HG03280 (cell line): Measurements from ENCODE around the gene UNC45A.
"Not testable (repeated sequence)": the region's sequence is repeated elsewhere in the genome, so short reads cannot be mapped to it uniquely, and the experiment has no call there.

Experiments used
- ATAC-seq: cut with Tn5 transposase; IDR thresholded peaks from one replicate; pipeline ENCODE4 v1.9.1; 2021; ENCODE audit warnings: mild to moderate bottlenecking, moderate library complexity; ENCODE audit not compliant: unreplicated experiment

UNC45A gene, protein sequence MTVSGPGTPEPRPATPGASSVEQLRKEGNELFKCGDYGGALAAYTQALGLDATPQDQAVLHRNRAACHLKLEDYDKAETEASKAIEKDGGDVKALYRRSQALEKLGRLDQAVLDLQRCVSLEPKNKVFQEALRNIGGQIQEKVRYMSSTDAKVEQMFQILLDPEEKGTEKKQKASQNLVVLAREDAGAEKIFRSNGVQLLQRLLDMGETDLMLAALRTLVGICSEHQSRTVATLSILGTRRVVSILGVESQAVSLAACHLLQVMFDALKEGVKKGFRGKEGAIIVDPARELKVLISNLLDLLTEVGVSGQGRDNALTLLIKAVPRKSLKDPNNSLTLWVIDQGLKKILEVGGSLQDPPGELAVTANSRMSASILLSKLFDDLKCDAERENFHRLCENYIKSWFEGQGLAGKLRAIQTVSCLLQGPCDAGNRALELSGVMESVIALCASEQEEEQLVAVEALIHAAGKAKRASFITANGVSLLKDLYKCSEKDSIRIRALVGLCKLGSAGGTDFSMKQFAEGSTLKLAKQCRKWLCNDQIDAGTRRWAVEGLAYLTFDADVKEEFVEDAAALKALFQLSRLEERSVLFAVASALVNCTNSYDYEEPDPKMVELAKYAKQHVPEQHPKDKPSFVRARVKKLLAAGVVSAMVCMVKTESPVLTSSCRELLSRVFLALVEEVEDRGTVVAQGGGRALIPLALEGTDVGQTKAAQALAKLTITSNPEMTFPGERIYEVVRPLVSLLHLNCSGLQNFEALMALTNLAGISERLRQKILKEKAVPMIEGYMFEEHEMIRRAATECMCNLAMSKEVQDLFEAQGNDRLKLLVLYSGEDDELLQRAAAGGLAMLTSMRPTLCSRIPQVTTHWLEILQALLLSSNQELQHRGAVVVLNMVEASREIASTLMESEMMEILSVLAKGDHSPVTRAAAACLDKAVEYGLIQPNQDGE

DNA sequence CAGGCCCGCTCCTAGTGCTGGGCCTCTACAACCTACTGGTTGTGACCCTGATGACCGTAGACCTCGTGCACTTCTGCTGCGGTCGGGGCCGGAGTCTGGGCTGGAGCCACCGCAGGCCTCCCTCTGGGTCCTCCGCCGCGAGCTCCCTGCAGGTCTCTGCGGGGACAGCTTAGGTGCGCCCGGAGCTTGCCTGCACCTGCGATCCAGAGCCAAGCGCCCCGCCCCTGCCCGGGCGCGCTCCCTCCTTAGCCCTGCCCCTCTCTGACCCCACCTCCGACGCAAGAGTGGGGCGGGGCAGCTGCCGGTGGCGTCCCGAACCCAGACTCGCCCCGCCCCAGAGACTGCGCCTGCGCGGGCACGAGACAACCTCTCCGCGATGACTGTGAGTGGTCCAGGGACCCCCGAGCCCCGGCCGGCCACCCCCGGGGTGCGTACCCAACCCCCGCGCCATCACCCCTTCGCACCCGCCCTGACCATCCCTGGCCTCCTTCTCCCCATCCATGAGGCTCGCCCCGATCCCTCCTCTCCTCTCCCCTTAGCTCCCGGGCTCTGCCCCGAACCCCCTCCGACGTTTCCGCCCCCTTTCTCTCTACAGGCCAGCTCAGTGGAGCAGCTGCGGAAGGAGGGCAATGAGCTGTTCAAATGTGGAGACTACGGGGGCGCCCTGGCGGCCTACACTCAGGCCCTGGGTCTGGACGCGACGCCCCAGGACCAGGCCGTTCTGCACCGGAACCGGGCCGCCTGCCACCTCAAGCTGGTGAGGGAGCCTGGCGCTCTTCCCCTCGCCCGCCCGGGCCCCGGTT, at the start of gene UNC45A:
Gene UNC45A (plus strand): TSS at position 337 of the 803 bp plus-strand sequence. CDS start 40 bp downstream, at position 377.
- peak; percentile 66 for ATAC-seq

DNA sequence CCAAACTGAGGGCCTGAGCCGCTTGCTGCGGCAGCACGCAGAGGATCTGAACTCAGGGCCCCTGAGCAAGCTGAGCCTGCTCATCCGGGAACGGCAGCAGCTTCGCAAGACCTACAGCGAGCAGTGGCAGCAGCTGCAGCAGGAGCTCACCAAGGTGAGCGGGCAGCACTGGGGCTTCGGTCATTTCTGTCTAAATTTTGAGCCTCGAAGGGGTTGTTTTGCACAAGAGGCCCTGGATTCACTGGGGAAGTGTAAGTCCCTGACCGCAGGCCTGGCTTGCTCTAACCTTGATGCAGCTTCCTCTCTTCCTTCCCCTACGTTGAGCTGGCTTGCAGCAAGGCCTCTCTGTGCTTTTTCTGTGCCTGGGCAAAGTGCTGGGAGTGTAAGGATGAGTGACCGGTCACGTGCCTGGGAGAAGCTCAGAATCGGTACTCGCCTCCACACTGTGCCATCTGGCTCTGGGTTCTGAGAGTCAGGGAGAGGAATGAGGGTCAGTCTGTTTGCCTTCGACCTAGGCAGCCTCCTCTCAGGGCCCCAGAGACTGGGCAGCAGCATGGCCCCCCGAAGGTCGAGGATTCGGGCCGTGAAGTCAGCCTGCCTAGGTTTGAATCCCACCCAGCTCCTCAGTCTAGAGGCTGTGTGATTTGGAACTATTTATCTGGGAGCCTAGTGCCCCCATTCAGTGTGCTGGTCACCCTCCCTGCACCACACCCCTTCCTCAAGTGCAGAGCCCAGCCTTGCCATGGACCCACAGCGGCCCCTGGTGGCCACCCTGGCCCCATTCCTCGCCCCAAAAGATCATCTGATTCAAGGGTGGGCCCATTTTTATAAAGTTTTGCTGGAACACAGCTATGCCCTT, 49.4 kb upstream of the UNC45A start:
- ATAC-seq: peak; percentile 51

DNA sequence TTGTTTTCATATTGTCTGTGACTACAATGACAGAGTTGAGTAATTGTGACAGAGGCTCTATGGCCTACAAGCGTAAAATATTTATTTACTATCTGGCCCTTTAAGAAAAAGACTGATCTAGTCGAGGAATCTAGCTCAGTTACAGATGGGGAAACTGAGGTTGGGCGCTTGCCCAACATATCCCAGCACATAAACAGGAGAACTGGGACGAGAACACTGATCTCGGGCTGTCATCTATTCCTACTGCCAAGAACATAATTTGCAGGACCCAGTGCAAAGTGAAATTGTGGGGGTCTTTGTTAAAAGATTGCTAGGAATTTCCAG, 48.8 kb upstream of the UNC45A start:
- ATAC-seq: no peak

DNA sequence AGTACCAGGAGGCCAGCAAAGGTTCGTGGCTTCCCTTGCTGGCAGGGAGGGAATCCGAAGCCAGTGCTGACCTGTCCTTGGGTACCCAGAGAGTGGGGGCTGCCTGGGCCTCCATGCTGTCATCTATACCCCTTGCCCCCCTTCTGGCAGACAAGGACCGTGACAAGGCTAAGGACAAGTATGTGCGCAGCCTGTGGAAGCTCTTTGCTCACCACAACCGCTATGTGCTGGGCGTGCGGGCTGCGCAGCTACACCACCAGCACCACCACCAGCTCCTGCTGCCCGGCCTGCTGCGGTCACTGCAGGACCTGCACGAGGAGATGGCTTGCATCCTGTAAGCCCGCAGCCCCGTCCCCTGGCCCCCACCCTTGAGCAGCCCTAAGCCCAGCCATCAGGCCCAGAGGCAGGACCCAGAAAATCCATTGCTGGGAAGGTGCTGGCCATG, 48.0 kb upstream of the UNC45A start:
- ATAC-seq: no peak

DNA sequence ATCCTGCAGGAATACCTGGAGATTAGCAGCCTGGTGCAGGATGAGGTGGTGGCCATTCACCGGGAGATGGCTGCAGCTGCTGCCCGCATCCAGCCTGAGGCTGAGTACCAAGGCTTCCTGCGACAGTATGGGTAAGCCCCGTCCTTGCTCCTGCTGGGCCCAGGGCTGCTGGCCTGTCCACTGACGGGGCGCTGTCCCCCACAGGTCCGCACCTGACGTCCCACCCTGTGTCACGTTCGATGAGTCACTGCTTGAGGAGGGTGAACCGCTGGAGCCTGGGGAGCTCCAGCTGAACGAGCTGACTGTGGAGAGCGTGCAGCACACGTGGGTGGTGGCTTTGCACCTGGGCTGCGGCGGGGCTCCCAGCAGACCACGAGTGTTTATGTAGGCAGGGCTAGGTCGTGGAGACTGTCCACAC, 45.8 kb upstream of the UNC45A start:
- no peak for ATAC-seq

DNA sequence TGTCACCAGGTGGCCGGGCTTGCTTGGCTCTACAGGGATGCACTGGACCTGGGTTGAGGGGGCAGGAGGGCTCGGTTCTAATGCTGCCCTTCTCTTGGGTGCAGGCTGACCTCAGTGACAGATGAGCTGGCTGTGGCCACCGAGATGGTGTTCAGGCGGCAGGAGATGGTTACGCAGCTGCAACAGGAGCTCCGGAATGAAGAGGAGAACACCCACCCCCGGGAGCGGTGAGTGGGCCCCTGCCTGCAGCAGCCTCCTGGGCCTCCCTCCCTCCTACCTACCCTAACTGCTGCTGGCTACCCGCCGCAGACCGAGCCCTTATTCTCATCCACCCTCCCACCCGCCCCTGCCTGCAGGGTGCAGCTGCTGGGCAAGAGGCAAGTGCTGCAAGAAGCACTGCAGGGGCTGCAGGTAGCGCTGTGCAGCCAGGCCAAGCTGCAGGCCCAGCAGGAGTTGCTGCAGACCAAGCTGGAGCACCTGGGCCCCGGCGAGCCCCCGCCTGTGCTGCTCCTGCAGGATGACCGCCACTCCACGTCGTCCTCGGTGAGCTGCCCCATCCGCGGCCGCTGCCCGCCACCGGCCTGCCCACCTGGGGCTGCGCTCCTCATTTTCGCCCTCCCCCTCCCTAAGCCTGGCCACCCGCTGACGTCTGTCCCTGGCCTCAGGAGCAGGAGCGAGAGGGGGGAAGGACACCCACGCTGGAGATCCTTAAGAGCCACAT, 45.2 kb upstream of the UNC45A start:
- no peak for ATAC-seq

DNA sequence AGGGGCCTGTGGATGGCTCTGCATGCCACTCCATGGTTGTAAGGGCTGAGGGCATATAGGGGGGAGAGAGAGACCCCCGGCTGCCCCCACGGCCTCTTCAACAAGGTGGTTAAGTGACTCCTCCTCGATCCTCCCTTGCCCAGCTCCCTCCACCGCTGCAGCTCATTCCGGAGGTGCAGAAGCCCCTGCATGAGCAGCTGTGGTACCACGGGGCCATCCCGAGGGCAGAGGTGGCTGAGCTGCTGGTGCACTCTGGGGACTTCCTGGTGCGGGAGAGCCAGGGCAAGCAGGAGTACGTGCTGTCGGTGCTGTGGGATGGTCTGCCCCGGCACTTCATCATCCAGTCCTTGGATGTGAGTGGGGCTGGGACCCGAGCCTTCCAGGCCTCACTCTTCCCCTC, 44.2 kb upstream of the UNC45A start:
- ATAC-seq: no peak

DNA sequence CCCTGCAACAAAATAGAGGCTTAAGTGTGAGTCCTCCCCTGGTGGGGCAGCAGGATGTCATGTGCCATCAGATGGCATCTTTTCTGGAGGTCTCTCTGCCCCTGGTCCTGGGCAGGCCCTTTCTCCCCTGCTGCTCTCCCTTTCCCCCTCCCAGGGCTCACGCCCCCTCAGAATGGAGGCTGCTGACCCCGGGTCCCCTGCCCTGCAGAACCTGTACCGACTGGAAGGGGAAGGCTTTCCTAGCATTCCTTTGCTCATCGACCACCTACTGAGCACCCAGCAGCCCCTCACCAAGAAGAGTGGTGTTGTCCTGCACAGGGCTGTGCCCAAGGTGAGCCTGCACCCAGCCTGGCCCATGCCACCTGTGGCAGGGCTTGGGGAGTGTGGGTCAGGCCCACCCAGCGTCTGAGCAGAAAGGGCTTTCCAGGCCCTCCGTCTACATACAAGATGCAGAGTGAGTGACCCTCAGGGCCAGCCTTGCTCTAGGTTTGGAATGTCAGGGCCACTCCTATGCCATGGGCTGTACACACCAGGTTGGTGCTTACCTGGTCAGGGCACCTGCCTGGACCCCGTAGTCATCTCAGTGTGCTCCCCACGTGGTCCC, 43.6 kb upstream of the UNC45A start:
- ATAC-seq: no peak

DNA sequence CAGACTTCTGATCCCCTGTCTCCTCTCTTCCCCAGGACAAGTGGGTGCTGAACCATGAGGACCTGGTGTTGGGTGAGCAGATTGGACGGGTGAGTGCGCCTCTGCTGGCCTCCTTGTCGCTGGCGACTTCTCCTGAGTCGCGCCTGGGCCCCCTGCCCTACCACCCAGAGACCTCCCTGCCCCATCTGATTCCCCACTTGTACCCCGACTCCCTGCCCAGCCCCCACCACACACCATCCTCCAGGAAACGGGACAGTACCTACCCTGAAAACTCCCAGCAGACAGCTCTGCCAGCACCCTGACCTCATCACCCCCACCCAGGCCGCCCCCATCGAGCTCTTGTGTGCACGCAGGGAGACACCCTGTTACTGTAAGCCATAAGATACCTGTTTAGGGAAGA, 43.1 kb upstream of the UNC45A start:
- no peak for ATAC-seq

DNA sequence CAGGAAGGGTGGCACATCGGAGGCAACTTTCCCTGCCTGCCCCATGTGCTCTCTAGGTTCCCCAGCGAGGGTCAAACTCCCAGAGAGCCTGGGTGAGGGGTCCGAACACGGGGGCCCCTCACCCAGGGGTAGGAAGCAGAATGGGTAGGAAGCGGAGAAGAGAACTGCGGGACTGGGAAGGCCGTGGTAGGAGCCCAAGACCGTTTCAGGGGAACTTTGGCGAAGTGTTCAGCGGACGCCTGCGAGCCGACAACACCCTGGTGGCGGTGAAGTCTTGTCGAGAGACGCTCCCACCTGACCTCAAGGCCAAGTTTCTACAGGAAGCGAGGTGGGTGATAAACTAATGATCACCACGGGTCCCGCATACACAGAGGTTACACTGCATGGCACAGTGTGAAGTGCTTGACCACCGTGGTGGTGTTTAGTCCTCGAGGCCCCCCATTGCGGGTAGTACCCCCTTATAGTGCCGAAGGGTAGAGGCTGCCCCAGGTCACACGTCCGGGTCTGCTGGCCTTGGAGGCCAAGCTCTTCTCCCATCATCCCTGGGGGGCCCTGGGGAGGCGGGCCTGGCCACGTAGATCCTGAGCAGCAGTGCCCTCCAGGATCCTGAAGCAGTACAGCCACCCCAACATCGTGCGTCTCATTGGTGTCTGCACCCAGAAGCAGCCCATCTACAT, 42.4 kb upstream of the UNC45A start:
- no peak for ATAC-seq

DNA sequence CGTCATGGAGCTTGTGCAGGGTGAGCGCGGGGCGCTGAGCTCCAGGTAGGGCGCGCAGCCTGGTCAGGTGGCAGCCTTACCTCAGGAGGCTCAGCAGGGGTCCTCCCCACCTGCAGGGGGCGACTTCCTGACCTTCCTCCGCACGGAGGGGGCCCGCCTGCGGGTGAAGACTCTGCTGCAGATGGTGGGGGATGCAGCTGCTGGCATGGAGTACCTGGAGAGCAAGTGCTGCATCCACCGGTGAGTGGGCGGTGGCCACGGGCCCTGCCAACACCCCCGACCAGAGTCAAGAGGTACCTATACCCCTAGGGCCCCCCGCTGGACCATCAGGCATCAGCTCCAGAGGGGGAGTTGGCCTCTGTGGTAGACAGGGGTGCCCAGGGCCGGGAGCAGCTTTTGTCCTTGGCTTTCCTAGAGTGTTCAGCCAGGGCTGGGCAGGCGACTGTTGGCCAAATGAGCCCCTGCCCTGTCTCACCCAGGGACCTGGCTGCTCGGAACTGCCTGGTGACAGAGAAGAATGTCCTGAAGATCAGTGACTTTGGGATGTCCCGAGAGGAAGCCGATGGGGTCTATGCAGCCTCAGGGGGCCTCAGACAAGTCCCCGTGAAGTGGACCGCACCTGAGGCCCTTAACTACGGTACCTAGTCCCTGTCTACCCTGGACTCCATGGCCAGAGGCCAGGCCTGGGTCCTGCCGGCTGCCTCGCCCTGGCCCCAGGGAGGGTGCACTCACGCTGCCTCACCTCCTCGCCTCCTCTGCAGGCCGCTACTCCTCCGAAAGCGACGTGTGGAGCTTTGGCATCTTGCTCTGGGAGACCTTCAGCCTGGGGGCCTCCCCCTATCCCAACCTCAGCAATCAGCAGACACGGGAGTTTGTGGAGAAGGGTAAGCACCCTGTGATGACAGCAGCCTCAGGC, 41.7 kb upstream of the UNC45A start:
- no peak for ATAC-seq

DNA sequence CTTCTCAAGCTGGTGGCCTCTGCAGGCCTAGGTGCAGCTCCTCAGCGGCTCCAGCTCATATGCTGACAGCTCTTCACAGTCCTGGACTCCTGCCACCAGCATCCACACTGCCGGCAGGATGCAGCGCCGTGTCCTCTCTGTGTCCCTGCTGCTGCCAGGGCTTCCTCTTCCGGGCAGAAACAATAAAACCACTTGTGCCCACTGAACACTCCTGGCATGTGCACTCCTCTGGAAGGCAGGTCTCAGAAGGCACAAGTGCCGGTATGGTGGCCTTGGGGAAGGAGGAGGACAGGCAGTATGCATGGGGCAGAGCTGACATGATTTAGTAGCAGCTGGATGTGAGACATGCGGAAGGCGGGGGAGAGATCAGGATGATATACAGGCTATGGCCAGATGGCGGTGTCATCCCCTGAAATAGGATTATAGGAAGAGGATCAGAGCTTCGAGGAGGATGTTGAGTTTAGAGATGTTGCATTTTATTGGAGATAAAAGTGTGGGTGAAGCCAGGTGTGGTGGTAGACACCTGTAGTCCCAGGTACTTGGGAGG, 39.4 kb upstream of the UNC45A start:
- no peak for ATAC-seq

DNA sequence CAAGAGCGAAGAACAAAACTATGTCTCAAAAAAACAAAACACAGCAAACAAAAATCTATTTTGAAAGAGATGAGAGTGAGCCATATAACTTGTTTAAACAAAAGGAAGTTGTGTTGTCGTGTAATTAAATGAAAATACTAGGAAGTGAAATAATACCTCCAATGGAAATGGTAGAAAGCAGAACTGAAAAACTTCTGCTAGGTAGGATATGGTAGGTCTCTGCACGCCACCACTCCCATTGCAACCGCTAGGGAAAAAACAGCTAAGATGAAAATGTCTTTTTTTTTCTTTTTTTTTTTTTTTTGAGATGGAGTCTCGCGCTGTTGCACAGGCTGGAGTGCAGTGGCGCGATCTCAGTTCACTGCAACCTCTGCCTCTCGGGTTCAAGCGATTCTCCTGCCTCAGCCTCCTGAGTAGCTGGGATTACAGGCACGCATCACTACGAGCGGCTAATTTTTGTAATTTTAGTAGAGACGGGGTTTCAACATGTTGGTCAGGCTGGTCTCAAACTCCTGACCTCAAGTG, 37.9 kb upstream of the UNC45A start:
- not testable (repeated sequence) for ATAC-seq

DNA sequence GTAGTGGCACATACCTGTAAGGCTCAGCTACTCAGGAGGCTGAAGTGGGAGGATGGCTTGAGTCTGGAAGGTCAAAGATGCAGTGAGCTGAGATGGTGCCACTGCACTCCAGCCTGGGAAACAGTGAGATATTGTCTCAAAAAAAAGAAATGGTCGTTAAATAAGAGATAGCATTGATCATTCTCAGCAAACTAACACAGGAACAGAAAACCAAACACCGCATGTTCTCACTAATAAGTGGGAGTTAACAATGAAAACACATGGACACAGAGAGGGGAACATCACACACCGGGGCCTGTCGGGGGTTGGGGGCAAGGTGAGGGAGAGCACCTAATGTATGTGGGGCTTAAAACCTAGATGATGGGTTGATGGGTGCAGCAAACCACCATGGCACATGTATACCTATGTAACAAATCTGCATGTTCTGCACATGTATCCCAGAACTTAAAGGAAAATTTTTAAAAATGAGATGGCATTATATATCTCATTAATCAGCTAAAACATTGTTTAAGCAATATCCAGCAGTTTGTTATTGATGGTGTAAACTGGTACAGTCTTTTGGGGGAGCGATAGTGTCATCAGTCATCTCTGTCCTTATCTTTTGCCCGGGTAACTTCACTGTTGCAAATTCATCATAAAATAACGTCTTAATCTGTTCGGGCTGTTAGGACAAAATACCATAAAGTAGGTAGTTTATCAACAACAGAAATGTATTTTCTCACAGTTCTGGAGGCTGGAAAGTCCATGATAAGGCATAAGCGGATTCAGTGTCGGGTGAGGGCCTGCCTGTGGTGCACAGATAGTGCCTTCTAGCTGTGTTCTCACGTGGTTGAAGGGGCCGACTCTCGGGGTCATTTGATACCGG, 33.7 kb upstream of the UNC45A start:
- ATAC-seq: no peak

DNA sequence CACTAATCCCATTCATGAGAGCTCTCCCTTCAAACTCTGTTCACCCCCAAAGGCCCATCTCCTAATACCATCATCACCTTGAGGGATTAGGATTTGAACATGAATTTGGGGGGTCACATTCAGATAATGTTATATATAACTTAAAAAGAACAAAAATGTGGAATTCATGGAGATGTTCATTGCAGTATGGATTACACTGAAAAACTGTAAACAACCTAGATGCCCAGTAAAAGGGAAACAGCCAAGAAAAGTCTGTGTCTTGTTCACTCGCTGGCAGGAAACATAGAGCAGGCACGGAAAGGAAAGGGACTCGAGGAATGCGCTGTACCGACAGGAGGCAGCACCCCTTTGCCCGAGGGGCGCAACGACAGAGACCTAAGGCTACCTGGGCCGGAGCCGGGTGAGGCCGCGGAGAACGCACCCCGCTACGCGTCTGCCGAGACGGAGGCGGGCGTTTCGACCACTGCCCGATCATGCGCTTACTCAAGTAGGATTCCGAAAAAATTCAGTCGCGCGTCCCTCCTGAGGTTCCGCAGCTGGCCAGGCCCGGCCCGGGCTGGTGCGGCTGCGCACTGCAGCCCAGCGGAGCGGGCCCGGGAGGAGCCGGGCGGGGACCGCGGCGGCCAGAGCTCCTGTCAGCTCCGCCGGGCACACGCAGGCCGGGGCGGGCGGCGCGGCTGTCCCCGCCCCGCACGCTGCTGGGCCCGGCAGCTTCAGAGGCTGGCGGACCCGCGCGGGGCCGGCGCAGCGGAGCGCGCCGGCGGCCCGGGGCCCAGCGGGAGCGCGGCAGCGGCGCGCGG, 32.8 kb upstream of the UNC45A start:
- peak; percentile 66 for ATAC-seq
